ENCODE data around the gene ACSS1.

- TF ChIP-seq POLR2A (IDR thresholded peaks at IDR 0.05; ENCODE audit: low read length) (no peak), GATA1 (IDR thresholded peaks at IDR 0.05; ENCODE audit: low read depth, low read length) (no peak)
These were observed 72.8 kb downstream of the ACSS1 start for GRCh38 chr20:24984961-24985640.

Data from erythroblast (primary cell).